BE2C (cell line): ENCODE measurements around the gene VAV3.

Experiments
- DNase-seq: peaks from one replicate; pipeline ENCODE4 v3.0.0-alpha.2; 2020
- H3K27me3 ChIP-seq: fragments of 250-450 bp; sonication (Bioruptor Pico); 2 replicates; pipeline ENCODE4 v1.5.1; 2020; ENCODE audit warnings: mild to moderate bottlenecking
- H3K36me3 ChIP-seq: fragments of 250-450 bp; sonication (Bioruptor Pico); 2 replicates; pipeline ENCODE4 v1.5.1; 2020; ENCODE audit warnings: mild to moderate bottlenecking
- H3K4me1 ChIP-seq: fragments of 250-450 bp; sonication (Bioruptor Pico); 2 replicates; pipeline ENCODE4 v1.5.1; 2020
- H3K4me3 ChIP-seq: 2 replicates; pipeline ENCODE4 v1.5.1; 2011; ENCODE audit warnings: low read depth, low read length
- H3K9me3 ChIP-seq: fragments of 250-450 bp; sonication (Bioruptor Pico); 2 replicates; pipeline ENCODE4 v1.5.1; 2020
- TF ChIP-seq, protein P1 (sequence below): IDR thresholded peaks from 2 replicates; pipeline ENCODE4 v1.5.1; 2012; ENCODE audit warnings: mild to moderate bottlenecking, low read depth, low read length

The VAV3 gene

DNA sequence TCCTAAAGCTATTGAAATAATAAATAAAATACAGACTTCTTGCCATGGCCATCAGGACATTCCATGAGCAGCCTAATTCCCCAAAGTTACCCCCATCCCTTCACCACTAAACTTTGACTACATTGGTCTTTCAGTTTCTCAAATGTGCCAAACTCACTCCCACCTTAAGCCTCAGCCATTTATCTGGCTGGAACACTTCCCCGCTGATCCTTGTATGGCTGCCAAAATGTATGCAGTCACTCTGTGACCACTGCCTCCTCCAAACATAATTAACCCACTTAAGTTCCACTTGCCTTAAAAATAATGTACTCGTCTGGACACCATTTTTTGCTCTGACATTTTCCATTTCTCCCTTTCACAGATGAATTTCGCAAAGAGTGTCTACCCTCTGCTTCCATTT lies 416.7 kb downstream of the VAV3 start:
- no peak for DNase-seq
- TF ChIP-seq, protein P1, sequence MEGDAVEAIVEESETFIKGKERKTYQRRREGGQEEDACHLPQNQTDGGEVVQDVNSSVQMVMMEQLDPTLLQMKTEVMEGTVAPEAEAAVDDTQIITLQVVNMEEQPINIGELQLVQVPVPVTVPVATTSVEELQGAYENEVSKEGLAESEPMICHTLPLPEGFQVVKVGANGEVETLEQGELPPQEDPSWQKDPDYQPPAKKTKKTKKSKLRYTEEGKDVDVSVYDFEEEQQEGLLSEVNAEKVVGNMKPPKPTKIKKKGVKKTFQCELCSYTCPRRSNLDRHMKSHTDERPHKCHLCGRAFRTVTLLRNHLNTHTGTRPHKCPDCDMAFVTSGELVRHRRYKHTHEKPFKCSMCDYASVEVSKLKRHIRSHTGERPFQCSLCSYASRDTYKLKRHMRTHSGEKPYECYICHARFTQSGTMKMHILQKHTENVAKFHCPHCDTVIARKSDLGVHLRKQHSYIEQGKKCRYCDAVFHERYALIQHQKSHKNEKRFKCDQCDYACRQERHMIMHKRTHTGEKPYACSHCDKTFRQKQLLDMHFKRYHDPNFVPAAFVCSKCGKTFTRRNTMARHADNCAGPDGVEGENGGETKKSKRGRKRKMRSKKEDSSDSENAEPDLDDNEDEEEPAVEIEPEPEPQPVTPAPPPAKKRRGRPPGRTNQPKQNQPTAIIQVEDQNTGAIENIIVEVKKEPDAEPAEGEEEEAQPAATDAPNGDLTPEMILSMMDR: no peak
- no peaks in the 10 kb centered on the region for H3K36me3 ChIP-seq
- no peaks in the 10 kb centered on the region for H3K9me3 ChIP-seq
- no peaks in the 10 kb centered on the region for H3K27me3 ChIP-seq
- H3K4me3 ChIP-seq: no peak overlapping the region
- peaks cover 10% of the 10 kb centered on the region for H3K4me1 ChIP-seq

DNA sequence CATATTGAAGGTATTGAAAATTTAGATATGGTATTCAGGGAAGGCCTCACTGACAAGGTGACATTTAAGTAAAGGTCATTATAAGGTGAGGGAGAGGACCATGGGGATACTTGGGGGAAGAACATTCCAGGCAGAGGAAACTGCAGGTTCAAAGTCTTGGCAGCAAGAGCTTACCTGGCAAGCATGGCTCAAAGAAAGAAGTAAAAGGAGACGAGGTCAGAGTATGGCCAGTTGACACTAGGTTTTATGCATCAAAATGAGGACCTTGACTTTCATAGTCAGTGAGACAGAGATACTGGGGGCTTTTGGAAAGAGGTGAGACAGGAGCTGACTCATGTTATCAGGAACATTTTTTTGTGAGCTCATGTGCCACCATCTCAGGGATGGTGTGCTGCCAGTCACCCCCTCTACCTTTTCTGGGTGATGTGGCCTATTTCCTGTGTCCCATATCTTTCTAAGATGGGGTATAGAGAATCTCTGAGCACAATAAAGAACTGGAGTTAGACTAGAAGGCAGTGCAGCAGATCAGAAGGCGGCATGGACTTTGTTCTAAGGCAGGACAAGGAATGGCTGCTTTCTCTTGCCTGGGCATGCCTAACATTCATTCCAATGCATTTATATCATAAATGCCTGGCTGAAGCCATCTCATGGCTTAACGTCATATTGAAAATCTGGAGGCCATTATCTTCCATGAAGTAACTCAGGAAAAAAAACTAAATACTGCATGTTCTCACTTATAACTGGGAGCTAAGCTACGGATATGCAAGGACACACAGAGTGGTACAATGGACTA lies 417.4 kb downstream of the VAV3 start:
- no peak overlapping the region for H3K4me3 ChIP-seq
- H3K27me3 ChIP-seq: no peaks in the 10 kb centered on the region
- no peaks in the 10 kb centered on the region for H3K36me3 ChIP-seq
- no peak for DNase-seq
- TF ChIP-seq, protein P1: no peak
- no peaks in the 10 kb centered on the region for H3K9me3 ChIP-seq
- H3K4me1 ChIP-seq: peaks cover 10% of the 10 kb centered on the region

DNA sequence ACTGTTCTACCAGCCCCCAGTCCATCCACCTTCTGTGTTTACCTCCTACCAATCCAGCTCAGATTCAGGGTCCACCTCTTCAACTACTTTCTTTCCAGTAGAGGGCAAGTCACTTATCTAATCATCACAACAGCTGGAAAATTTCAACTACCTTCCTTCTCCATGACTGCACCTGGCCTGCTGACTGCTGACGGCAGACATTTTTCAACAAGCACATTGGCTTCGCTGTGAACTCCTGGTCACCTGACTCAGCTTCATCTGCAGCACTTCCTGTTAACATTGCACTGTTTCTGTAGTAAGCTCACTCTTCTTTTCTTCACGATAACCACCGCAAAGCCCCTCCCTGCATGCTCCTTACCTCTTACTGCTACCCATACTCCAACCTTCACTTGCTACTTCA lies 418.4 kb downstream of the VAV3 start:
- Histone ChIP-seq H3K9me3 (no peaks in the 10 kb centered on the region), H3K4me3 (no peak overlapping the region), H3K4me1 (peaks cover 10% of the 10 kb centered on the region), H3K36me3 (no peaks in the 10 kb centered on the region), H3K27me3 (no peaks in the 10 kb centered on the region)
- TF ChIP-seq, protein P1: no peak
- no peak for DNase-seq

DNA sequence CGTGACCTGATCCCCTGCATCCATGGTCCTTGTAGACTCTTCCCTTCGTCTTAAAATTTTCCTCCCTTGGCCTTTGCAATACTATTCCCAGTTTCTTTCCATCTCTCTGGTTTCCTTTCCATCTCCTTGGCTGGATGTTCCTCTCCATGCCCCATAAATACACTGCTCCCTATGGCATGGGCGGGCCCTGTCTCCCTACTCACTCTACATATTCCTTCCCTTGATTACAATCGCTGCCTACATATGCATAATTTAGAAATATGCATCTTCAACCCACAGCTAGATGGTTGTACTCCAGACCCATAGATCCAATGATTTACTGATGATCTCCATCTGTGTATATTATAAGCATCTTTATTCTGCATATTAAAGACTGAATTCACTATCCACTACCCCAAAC lies 419.1 kb downstream of the VAV3 start:
- H3K36me3 ChIP-seq: no peaks in the 10 kb centered on the region
- H3K4me3 ChIP-seq: no peak overlapping the region
- peaks cover 10% of the 10 kb centered on the region for H3K4me1 ChIP-seq
- no peaks in the 10 kb centered on the region for H3K27me3 ChIP-seq
- H3K9me3 ChIP-seq: no peaks in the 10 kb centered on the region
- no peak for DNase-seq
- TF ChIP-seq, protein P1: no peak

DNA sequence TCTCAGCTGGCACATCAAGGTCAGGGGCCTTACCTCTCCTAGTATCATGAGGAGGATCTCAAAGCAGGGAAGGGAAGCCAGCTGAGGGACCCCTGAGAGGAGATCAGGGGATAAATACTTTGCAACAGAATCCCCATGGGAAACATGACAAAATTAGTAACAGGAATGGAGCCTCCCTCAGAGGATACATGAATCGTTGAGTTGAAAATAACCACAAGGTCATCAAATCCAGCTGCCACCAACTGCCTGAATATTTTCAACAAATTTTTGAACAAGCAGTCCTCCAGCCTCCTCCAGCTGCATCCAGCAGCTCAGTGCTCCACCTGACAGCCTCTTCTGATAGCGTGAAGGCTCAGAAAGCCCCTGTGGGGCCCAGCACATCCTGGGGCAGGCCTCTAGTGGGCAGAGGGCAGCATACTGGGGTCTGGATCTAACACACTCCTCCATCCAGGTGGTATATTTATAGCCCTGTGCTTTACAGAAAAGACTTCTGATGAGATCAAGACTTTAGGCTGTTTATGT lies 419.9 kb downstream of the VAV3 start:
- Histone ChIP-seq H3K36me3 (no peaks in the 10 kb centered on the region), H3K9me3 (no peaks in the 10 kb centered on the region), H3K4me3 (no peak overlapping the region), H3K27me3 (no peaks in the 10 kb centered on the region), H3K4me1 (peaks cover 10% of the 10 kb centered on the region)
- no peak for DNase-seq
- TF ChIP-seq, protein P1: no peak

DNA sequence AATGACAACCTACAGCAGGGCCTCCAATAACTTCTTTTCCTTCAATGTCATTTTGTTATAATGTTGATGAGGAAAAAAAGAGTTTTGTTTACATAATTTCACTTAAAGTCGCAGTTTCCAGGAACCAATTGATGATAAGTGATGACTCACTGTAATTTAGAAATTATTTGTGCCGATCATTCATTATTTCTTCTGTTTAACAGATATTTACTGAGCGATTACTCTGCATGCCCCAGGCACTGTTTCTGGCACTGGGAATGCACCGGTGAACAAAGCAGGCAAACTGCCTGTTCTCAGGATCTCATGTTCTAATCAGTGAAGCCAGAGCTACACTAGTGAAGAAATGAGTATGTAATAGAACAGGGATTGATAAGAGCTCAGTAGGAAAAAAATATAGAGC lies 420.7 kb downstream of the VAV3 start:
- Histone ChIP-seq H3K36me3 (no peaks in the 10 kb centered on the region), H3K4me3 (no peak overlapping the region), H3K4me1 (peaks cover 10% of the 10 kb centered on the region), H3K9me3 (no peaks in the 10 kb centered on the region), H3K27me3 (no peaks in the 10 kb centered on the region)
- TF ChIP-seq, protein P1: no peak
- peak; percentile 80 for DNase-seq
